Prostate gland (tissue), 2 donors: ENCODE measurements around the gene DUSP11. TPM values are rescaled to one million over a fixed set of nuclear protein-coding genes. Genes with fewer than 3 reads are reported as not detected.

ENCODE experiments used
- DNase-seq: peaks from one replicate; pipeline ENCODE4 v3.0.0-alpha.2; 2019; ENCODE audit warnings: low spot score
- H3K27ac ChIP-seq, 2 donors: fragments of 200-600 bp; sonication (generic); 2 replicates each; pipeline ENCODE4 v1.5.1; 2017 to 2019
- H3K27me3 ChIP-seq: fragments of 200-600 bp; sonication (generic); replicated peaks from 2 replicates; pipeline ENCODE4 v1.5.1; 2019; ENCODE audit not compliant: insufficient read depth
- H3K36me3 ChIP-seq, 2 donors: fragments of 200-600 bp; sonication (generic); 1 replicate in 1 of 2; 2 replicates in 1 of 2; pipeline versions ENCODE4 v1.5.1 to v1.8.1; 2017 to 2019
- H3K4me1 ChIP-seq: fragments of 200-600 bp; sonication (generic); replicated peaks from 2 replicates; pipeline ENCODE4 v1.5.1; 2019
- H3K4me3 ChIP-seq, 2 donors: fragments of 200-600 bp; sonication (generic); 2 replicates each; pipeline ENCODE4 v1.5.1; 2017 to 2019
- H3K9me3 ChIP-seq: fragments of 200-600 bp; sonication (generic); 2 replicates; pipeline ENCODE4 v1.5.1; 2017
- POLR2A ChIP-seq: fragments of 450-650 bp; IDR thresholded peaks from one replicate; pipeline ENCODE4 v1.6.1; 2016; ENCODE audit warnings: antibody characterized with exemption, mild to moderate bottlenecking
- POLR2AphosphoS5 ChIP-seq: sonication (generic); formaldehyde crosslinking; IDR thresholded peaks from one replicate; pipeline ENCODE4 v1.6.1; 2017; ENCODE audit warnings: antibody characterized with exemption
- WGBS: methylation state at CpG from one replicate; pipeline ENCODE4 v1.1.5; 2018; 5-methylcytosine and 5-hydroxymethylcytosine counted together
- intact Hi-C: fragments of 100-400 bp; cut with DNase I; formaldehyde crosslinking; loops from one replicate; pipeline ENCODE4 v1.14.2; 2022
- total RNA-seq, 2 donors: library from RNA; depleted of rRNA; stranded (reverse); fragments of >200 nt; gene quantifications; one replicate each; pipeline ENCODE4 v1.1.0, GENCODE V29; 2016
- TF ChIP-seq, protein P1 (sequence below), 4 experiments: fragments of 200-600 bp in 2 of 4; fragments of 450-650 bp in 2 of 4; sonication (generic) in 2 of 4; IDR thresholded peaks; 1 replicate in 3 of 4; 2 replicates in 1 of 4; pipeline ENCODE4 v1.5.1; 2016 to 2019; ENCODE audit warnings: antibody characterized with exemption in 4 of 4, mild to moderate bottlenecking in 2 of 4, moderate library complexity in 2 of 4

Gene DUSP11
- total RNA-seq, 2 donors from 2014 or later = 37.8 to 39.5 TPM

GRCh38 chr2:73822991-73823390 lies 43.1 kb upstream of the DUSP11 start:
- H3K36me3 ChIP-seq = no peaks in the 10 kb centered on the region
- intact Hi-C loops = no loop called here
- DNase-seq = no peak
- H3K27me3 ChIP-seq = no peaks in the 10 kb centered on the region
- no peaks in the 10 kb centered on the region for H3K4me1 ChIP-seq
- H3K27ac ChIP-seq = no peak overlapping the region
- WGBS = 55% methylated on average over 2 of the region's 2 CpGs
- no peak for TF ChIP-seq POLR2A
- no peak overlapping the region for H3K4me3 ChIP-seq
- no peaks in the 10 kb centered on the region for H3K9me3 ChIP-seq

DNA sequence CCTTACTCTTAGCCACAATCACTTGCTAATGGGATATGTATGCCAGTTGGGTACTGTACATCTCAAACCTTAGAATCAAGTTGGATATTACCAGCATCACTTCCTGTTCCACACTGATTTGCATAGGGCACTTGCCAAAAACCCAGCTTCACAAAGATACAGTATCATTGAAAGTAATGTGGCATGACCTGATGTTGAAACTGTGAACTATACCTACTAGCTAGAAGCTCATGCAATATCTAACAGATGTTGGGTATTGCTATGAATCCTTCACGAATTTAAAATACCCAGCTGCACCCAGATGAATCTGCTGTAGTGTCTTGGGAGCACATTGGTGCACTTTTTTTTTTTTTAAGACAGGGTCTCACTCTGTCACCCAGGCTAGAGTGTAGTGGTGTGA lies 42.4 kb upstream of the DUSP11 start:
- Histone ChIP-seq H3K4me1 (no peaks in the 10 kb centered on the region), H3K4me3 (no peak overlapping the region), H3K9me3 (no peaks in the 10 kb centered on the region), H3K36me3 (no peaks in the 10 kb centered on the region), H3K27ac (no peak overlapping the region), H3K27me3 (no peaks in the 10 kb centered on the region)
- intact Hi-C loops = no loop called here
- no peak for DNase-seq
- TF ChIP-seq, protein P1, sequence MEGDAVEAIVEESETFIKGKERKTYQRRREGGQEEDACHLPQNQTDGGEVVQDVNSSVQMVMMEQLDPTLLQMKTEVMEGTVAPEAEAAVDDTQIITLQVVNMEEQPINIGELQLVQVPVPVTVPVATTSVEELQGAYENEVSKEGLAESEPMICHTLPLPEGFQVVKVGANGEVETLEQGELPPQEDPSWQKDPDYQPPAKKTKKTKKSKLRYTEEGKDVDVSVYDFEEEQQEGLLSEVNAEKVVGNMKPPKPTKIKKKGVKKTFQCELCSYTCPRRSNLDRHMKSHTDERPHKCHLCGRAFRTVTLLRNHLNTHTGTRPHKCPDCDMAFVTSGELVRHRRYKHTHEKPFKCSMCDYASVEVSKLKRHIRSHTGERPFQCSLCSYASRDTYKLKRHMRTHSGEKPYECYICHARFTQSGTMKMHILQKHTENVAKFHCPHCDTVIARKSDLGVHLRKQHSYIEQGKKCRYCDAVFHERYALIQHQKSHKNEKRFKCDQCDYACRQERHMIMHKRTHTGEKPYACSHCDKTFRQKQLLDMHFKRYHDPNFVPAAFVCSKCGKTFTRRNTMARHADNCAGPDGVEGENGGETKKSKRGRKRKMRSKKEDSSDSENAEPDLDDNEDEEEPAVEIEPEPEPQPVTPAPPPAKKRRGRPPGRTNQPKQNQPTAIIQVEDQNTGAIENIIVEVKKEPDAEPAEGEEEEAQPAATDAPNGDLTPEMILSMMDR (IDR thresholded peaks at IDR 0.05) = no peak
- TF ChIP-seq POLR2AphosphoS5 = no peak
- no peak for TF ChIP-seq POLR2A
- 65% methylated on average over 1 of the region's 1 CpG for WGBS

DNA sequence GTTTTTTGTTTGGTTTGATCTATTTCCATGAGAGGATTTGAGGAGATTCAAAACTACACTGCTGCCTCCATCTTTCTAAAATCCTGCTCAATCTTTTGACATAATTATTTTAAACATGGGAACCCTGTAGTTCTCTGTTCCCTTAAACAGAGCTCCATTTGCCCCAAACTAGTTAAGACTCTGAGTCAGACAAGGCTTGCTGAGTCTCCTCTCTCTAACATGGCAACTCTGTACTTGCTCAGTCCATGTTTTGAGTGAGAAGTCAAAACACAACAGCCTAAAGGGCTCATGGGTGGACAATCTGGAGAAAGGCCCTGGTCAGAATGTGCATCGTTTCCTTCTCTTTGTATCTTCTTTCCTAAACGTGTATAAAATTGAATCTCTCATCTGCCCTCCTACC lies 41.8 kb upstream of the DUSP11 start:
- Histone ChIP-seq H3K4me1 (no peaks in the 10 kb centered on the region), H3K4me3 (no peak overlapping the region), H3K27me3 (no peaks in the 10 kb centered on the region), H3K36me3 (no peaks in the 10 kb centered on the region), H3K9me3 (no peaks in the 10 kb centered on the region), H3K27ac (no peak overlapping the region)
- no peak for DNase-seq
- TF ChIP-seq POLR2AphosphoS5 (no peak), POLR2A (no peak)
- TF ChIP-seq, protein P1 (IDR thresholded peaks at IDR 0.05) = no peak
- WGBS = 62% methylated on average over 2 of the region's 2 CpGs
- intact Hi-C loops = no loop called here

DNA sequence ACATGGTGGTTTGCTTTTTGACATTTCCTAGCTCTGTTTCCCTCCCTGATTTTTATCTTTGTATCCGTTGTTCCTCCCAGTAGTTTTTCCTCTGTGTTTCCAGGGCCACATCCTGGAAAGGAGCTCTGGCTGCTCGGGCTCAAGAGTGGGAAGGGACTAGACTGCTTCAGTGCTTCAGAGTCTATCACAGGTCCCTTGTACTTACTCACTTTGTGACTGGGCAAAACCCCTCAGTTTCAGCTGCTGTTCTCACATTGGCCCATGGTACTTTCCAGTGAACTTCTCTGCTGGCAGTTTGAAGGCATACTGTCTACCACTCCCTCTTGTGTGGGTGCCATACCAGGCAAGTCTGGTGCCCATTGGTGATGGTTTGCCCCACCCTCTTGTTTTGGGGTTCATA lies 41.3 kb upstream of the DUSP11 start:
- H3K27me3 ChIP-seq = no peaks in the 10 kb centered on the region
- WGBS = 29% methylated on average over 2 of the region's 2 CpGs
- TF ChIP-seq, protein P1 (IDR thresholded peaks at IDR 0.05) = no peak
- no peak for TF ChIP-seq POLR2AphosphoS5
- TF ChIP-seq POLR2A = no peak
- H3K4me3 ChIP-seq = no peak overlapping the region
- intact Hi-C loops = no loop called here
- H3K9me3 ChIP-seq = no peaks in the 10 kb centered on the region
- DNase-seq = no peak
- H3K27ac ChIP-seq = no peak overlapping the region
- no peaks in the 10 kb centered on the region for H3K4me1 ChIP-seq
- no peaks in the 10 kb centered on the region for H3K36me3 ChIP-seq

- WGBS = 78% methylated on average over 18 of the region's 18 CpGs
- no peaks in the 10 kb centered on the region for H3K9me3 ChIP-seq
- no peaks in the 10 kb centered on the region for H3K27me3 ChIP-seq
- TF ChIP-seq, protein P1 (IDR thresholded peaks at IDR 0.05) = no peak
- TF ChIP-seq POLR2A (no peak), POLR2AphosphoS5 (no peak)
- no peaks in the 10 kb centered on the region for H3K4me1 ChIP-seq
- no peak for DNase-seq
- no peaks in the 10 kb centered on the region for H3K36me3 ChIP-seq
- intact Hi-C loops = no loop called here
- no peak overlapping the region for H3K4me3 ChIP-seq
- H3K27ac ChIP-seq = no peak overlapping the region
Observed at GRCh38 chr2:73818296-73818695, 38.4 kb upstream of the DUSP11 start.
